Measurements from ENCODE around the gene OR52B2. TPM values are rescaled to one million over a fixed set of nuclear protein-coding genes. Genes with fewer than 3 reads are reported as not detected.

OR52B2 gene
- total RNA-seq, 1 donor from 2014 or later: not detected

DNA sequence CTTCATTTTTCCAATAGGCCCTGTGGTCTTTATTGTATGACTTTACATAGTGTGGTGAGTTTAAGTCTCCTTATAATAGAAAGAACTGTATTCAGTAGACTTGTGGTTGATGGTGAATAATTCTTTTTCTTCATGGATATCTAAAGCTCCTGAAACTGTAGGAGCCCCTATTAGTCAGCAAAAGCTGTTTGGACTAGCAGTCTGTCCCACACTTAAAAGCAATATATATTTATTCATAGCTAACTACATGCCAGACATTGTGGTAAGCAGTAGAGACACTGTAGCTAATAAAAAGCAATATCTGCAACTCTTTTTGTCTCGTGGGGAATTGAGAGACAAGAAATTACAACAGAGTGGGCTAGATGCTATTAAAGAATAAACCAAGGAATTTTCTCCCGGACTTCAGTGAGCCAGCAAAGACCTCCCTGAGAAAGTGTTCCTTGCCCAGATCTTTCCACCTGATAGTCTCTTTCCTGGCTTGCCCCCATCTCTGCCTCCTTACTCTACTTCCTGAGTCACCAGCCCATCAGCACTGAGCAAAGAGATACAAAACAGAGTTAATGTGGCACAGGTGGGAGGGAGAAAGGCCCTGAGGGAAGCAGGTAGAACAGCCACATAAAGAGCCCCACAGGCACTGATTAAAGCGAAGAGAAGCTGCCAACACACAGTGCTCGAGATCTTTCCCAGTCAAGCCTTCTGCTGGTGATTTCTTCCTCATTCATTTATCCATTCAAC, 27.5 kb upstream of the OR52B2 start:
- TF ChIP-seq, protein P1, sequence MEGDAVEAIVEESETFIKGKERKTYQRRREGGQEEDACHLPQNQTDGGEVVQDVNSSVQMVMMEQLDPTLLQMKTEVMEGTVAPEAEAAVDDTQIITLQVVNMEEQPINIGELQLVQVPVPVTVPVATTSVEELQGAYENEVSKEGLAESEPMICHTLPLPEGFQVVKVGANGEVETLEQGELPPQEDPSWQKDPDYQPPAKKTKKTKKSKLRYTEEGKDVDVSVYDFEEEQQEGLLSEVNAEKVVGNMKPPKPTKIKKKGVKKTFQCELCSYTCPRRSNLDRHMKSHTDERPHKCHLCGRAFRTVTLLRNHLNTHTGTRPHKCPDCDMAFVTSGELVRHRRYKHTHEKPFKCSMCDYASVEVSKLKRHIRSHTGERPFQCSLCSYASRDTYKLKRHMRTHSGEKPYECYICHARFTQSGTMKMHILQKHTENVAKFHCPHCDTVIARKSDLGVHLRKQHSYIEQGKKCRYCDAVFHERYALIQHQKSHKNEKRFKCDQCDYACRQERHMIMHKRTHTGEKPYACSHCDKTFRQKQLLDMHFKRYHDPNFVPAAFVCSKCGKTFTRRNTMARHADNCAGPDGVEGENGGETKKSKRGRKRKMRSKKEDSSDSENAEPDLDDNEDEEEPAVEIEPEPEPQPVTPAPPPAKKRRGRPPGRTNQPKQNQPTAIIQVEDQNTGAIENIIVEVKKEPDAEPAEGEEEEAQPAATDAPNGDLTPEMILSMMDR (IDR thresholded peaks at IDR 0.05): no peak
- ATAC-seq: no peak
- no peak overlapping the region for H3K27ac ChIP-seq
- H3K27me3 ChIP-seq: no peaks in the 10 kb centered on the region
- H3K4me3 ChIP-seq: no peak overlapping the region
- no peaks in the 10 kb centered on the region for H3K4me1 ChIP-seq
- H3K9me3 ChIP-seq: no peaks in the 10 kb centered on the region
- intact Hi-C loops (cut with DNase I): no loop called here
- no peaks in the 10 kb centered on the region for H3K36me3 ChIP-seq
- DNase-seq: no peak

DNA sequence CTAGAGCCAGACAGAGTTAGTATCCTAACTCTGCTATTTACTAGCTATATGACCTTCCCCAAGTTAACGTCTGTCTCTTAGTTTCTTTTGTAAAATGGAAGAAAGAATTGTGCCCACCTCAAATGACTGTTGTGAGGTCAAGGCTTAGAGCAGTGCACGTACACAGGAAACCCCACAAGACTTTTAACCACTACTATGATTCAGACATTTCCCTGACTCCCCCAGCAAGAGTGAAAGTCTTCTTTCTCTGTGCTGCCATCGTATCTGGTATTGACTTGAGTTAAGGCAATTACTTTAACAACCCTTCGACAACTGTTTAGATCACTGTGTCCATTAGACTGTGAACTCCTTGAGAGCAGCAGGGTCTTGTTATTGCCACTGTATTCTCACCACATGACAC, 26.3 kb upstream of the OR52B2 start:
- TF ChIP-seq, protein P1 (IDR thresholded peaks at IDR 0.05): no peak
- H3K36me3 ChIP-seq: no peaks in the 10 kb centered on the region
- H3K4me3 ChIP-seq: no peak overlapping the region
- ATAC-seq (no peak), DNase-seq (no peak)
- intact Hi-C loops (cut with DNase I): no loop called here
- H3K27ac ChIP-seq: no peak overlapping the region
- H3K4me1 ChIP-seq: no peaks in the 10 kb centered on the region
- no peaks in the 10 kb centered on the region for H3K9me3 ChIP-seq
- no peaks in the 10 kb centered on the region for H3K27me3 ChIP-seq

DNA sequence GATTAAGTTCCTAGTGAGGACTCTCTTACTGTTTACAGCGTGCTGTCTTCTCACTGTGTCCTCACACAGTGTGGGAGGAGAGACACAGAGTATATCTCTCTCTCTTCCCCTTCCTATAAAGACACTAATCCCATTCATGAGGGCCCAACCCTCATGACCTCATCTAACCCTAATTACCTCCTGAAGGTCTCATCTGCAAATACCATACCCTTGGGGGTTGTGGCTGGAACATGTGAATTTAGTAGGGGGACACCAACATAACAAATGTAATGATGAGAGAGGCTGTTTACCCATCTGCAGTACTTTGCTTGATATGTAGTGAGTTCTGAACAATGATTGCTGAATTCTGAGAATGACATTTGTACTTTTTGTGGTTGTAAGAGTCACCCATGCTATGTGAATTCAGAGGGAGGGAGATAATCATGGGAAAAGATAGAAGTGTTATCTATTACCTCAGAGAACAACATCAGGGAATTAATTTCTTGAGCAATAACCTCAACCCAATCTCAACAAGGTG, 24.0 kb upstream of the OR52B2 start:
- ATAC-seq (peak; percentile 82), DNase-seq (no peak)
- H3K27ac ChIP-seq: no peak overlapping the region
- TF ChIP-seq, protein P1 (IDR thresholded peaks at IDR 0.05): no peak
- no peak overlapping the region for H3K4me3 ChIP-seq
- H3K27me3 ChIP-seq: no peaks in the 10 kb centered on the region
- intact Hi-C loops (cut with DNase I): no loop called here
- H3K36me3 ChIP-seq: no peaks in the 10 kb centered on the region
- H3K4me1 ChIP-seq: no peaks in the 10 kb centered on the region
- no peaks in the 10 kb centered on the region for H3K9me3 ChIP-seq

DNA sequence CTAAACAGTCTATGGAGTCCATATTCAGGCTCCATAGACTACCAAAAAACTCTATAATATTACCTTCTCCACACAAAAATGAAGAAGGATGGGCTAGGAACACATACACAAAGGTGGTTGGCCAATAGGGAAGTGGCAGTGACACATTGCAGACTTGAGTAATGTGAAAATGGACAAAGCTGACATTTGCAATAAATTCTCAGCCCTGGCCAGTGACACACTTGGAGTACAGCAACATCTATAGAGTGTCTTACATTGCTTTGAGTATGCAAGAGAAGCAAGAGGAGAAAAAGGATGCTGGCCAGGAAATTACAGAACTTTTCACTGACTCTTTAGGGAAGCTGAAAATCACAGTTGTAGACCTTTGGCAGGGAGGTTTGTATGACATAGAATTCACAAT, 21.6 kb upstream of the OR52B2 start:
- DNase-seq: no peak
- TF ChIP-seq, protein P1 (IDR thresholded peaks at IDR 0.05): no peak
- Histone ChIP-seq H3K4me3 (no peak overlapping the region), H3K9me3 (no peaks in the 10 kb centered on the region), H3K4me1 (no peaks in the 10 kb centered on the region), H3K36me3 (no peaks in the 10 kb centered on the region), H3K27ac (no peak overlapping the region), H3K27me3 (no peaks in the 10 kb centered on the region)
- peak; percentile 72 for ATAC-seq
- intact Hi-C loops (cut with DNase I): no loop called here

DNA sequence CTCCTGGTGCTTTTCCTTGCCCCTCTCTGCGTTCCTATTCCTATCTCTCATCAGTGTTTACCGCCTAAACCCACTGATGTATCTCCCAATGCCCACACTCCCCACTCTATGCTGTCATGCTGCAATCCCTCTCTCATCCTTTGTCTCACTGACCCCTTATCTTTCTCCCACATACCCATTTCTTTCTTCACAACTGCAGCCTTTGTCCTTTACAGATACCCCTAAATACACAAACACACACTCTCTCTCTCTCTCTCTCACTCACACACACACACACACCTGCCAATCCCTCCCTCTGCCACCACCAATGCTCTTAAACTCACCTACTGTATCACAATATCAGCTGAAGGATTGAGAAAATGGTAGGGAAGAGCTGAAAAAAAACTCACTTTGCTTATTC, 5.3 kb upstream of the OR52B2 start:
- H3K9me3 ChIP-seq: no peaks in the 10 kb centered on the region
- ATAC-seq (no peak), DNase-seq (no peak)
- H3K36me3 ChIP-seq: no peaks in the 10 kb centered on the region
- no peaks in the 10 kb centered on the region for H3K27me3 ChIP-seq
- no peak overlapping the region for H3K4me3 ChIP-seq
- no peak overlapping the region for H3K27ac ChIP-seq
- peaks cover 5% of the 10 kb centered on the region for H3K4me1 ChIP-seq
- intact Hi-C loops (cut with DNase I): no loop called here
- TF ChIP-seq, protein P1 (IDR thresholded peaks at IDR 0.05): no peak

All from upper lobe of right lung (tissue), 1 donor.